ENCODE data around the gene ITGA3.

DNA sequence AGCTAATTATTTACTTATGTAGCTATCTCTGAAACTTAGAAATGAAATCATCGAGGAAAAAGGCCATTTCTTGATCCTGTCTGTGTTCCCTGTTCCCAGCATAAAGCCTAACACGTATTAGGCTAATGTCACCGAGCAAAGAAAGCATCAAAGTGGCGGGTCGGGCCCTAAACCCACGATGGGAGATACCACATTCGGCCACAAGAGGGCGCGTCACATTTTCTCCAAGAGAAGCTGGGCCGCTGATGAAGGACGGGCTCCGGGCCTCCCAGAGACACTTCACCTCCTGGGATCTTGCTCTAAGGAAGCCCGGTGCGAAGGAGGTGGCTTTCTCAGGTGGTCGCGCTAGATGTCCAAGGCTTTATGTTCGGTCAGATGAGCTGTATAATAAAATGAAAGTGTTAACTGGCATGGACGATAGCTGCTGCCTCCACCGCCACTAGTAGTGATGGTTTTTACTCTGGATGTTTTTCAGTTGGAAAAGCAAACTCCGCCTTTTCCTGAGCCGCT lies 38.4 kb downstream of the ITGA3 start:
- TF ChIP-seq POLR2A (IDR thresholded peaks at IDR 0.05; ENCODE audit: low read length) (no peak), GATA1 (IDR thresholded peaks at IDR 0.05; ENCODE audit: low read depth, low read length) (no peak)

Measured in erythroblast (primary cell).